ENCODE measurements around the gene TRMT5. TPM values are rescaled to one million over a fixed set of nuclear protein-coding genes. Genes with fewer than 3 reads are reported as not detected.

Gene TRMT5
- total RNA-seq, 4 donors from 2014 or later, result 4.4 to 29.4 (median 11.5) TPM

DNA sequence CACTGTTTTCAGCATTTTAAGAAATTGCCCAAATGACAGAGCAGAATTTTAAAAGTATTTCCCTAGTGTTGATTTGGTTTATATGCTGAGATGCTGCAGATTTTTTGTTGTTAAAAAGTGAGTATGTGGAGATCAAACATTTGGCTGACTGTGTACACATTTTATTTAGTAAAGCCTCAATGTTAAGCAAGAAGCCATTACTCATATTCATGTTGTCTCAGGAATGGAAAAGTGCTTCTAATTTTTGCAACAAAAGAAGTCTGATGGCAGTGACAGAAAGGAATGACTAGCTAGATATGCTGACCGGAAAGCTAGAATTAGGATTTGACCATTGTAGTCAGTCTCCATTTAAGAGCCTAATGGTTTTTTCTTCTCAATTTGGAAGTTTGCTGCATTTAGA, 22.7 kb upstream of the TRMT5 start:
- DNase-seq, result no peak
- Histone ChIP-seq H3K4me3 (no peak overlapping the region), H3K4me1 (no peaks in the 10 kb centered on the region), H3K9me3 (no peaks in the 10 kb centered on the region), H3K36me3 (no peaks in the 10 kb centered on the region), H3K27me3 (no peaks in the 10 kb centered on the region), H3K27ac (no peak overlapping the region)
- intact Hi-C loops (cut with DNase I; ENCODE audit: low total_unique reads), result no loop called here
- TF ChIP-seq POLR2A (IDR thresholded peaks at IDR 0.05), result no peak
- TF ChIP-seq, protein P1, sequence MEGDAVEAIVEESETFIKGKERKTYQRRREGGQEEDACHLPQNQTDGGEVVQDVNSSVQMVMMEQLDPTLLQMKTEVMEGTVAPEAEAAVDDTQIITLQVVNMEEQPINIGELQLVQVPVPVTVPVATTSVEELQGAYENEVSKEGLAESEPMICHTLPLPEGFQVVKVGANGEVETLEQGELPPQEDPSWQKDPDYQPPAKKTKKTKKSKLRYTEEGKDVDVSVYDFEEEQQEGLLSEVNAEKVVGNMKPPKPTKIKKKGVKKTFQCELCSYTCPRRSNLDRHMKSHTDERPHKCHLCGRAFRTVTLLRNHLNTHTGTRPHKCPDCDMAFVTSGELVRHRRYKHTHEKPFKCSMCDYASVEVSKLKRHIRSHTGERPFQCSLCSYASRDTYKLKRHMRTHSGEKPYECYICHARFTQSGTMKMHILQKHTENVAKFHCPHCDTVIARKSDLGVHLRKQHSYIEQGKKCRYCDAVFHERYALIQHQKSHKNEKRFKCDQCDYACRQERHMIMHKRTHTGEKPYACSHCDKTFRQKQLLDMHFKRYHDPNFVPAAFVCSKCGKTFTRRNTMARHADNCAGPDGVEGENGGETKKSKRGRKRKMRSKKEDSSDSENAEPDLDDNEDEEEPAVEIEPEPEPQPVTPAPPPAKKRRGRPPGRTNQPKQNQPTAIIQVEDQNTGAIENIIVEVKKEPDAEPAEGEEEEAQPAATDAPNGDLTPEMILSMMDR (IDR thresholded peaks at IDR 0.05), result no peak

DNA sequence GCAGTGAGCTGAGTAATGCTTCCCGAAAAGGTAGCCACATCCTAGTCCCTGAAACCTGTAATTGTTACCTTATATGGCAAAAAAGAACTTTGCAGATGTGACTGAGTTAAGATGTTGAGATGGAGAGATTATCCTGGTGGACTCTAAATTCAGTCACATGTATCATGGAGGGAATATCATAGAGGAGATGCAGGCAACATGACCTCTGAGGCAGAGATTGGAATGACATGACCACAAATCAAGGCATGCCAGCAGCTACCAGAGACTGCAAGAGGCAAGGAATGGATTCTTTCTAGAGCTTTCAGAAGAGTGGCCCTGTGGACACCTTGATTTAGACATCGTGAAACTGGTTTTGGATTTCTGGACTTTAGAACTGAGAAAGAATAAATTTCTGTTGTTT, 18.7 kb upstream of the TRMT5 start:
- Histone ChIP-seq H3K9me3 (no peaks in the 10 kb centered on the region), H3K27ac (no peak overlapping the region), H3K27me3 (no peaks in the 10 kb centered on the region), H3K4me1 (no peaks in the 10 kb centered on the region), H3K36me3 (no peaks in the 10 kb centered on the region), H3K4me3 (no peak overlapping the region)
- TF ChIP-seq, protein P1 (IDR thresholded peaks at IDR 0.05), result no peak
- no peak for TF ChIP-seq POLR2A (IDR thresholded peaks at IDR 0.05)
- intact Hi-C loops (cut with DNase I; ENCODE audit: low total_unique reads), result no loop called here
- no peak for DNase-seq

DNA sequence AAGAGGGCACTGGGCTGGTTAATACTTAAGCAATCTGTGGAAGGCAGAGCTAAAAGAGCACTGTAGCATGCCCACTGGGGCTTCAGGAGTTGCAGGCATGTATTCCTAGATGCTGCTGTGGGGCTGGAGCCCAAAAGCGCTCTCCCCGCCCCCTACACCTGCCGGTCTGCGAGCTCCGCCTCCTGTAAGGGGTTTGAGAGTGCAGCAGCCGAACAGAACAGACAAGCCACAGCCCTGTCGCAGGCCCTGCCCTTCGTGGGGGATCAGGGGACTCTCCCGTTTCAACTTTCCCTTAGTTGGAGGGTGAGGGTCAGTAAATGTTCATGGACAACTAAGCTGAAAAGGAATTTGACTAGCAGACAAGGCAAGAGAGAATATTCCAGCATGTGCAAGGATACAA, 17.7 kb upstream of the TRMT5 start:
- TF ChIP-seq, protein P1 (IDR thresholded peaks at IDR 0.05), result no peak
- TF ChIP-seq POLR2A (IDR thresholded peaks at IDR 0.05), result no peak
- intact Hi-C loops (cut with DNase I; ENCODE audit: low total_unique reads), result no loop called here
- Histone ChIP-seq H3K9me3 (no peaks in the 10 kb centered on the region), H3K4me3 (no peak overlapping the region), H3K27me3 (no peaks in the 10 kb centered on the region), H3K36me3 (no peaks in the 10 kb centered on the region), H3K27ac (no peak overlapping the region), H3K4me1 (no peaks in the 10 kb centered on the region)
- no peak for DNase-seq

DNA sequence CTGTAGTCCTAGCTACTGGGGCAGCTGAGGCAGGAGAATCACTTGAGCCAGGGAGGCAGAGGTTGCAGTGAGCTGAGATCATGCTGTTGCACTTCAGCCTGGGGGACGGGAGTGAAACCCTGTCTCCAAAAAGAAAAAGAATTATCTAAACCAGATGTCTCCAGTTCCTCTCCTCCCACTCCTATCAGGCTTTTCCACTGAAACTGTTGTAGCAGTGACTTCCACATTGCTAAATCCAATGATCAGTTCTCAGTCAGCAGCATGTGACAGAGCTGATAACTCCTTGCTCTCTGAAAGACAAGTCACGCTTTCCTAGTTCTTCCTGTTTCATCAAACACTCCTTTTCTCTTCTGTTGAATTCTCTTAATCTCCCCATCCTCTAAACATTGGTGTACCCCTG, 8.7 kb upstream of the TRMT5 start:
- DNase-seq, result no peak
- no peak overlapping the region for H3K27ac ChIP-seq
- no peaks in the 10 kb centered on the region for H3K4me1 ChIP-seq
- TF ChIP-seq, protein P1 (IDR thresholded peaks at IDR 0.05), result no peak
- TF ChIP-seq POLR2A (IDR thresholded peaks at IDR 0.05), result no peak
- intact Hi-C loops (cut with DNase I; ENCODE audit: low total_unique reads), result no loop called here
- no peaks in the 10 kb centered on the region for H3K9me3 ChIP-seq
- H3K4me3 ChIP-seq, result no peak overlapping the region
- H3K36me3 ChIP-seq, result no peaks in the 10 kb centered on the region
- no peaks in the 10 kb centered on the region for H3K27me3 ChIP-seq

DNA sequence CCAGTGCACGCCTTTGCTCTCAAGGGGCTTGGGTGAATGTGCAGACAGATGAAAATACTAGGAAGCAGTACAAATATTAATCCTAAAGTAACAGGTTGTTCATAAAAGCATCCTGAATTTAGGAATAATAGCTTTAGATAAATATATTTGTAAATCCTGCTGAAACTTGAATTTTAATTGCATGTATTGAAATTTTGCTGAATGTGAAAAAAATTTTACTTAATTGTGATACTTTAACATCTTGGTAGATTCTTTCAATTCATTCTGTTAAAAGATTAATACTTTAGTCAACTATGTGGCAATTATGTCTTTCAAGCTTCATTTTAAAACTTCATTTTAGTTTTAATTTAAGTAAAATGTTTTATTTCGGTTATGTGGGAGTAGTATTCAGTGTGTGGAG, 5.6 kb upstream of the TRMT5 start:
- Histone ChIP-seq H3K4me3 (no peak overlapping the region), H3K4me1 (no peaks in the 10 kb centered on the region), H3K9me3 (no peaks in the 10 kb centered on the region), H3K27me3 (no peaks in the 10 kb centered on the region), H3K27ac (no peak overlapping the region), H3K36me3 (no peaks in the 10 kb centered on the region)
- no peak for DNase-seq
- intact Hi-C loops (cut with DNase I; ENCODE audit: low total_unique reads), result no loop called here
- no peak for TF ChIP-seq POLR2A (IDR thresholded peaks at IDR 0.05)
- TF ChIP-seq, protein P1 (IDR thresholded peaks at IDR 0.05), result no peak

Measured in uterus (tissue), 4 donors.